ENCODE measurements around the gene ACOX3. TPM values are rescaled to one million over a fixed set of nuclear protein-coding genes. Genes with fewer than 3 reads are reported as not detected.

ACOX3 gene
- total and polyA plus RNA-seq, 10 of the 15 experiments (the other 5 are each of a cell fraction or from before 2014, with no cell fraction given) = 2.0 to 24.5 (median 14.0) TPM

DNA sequence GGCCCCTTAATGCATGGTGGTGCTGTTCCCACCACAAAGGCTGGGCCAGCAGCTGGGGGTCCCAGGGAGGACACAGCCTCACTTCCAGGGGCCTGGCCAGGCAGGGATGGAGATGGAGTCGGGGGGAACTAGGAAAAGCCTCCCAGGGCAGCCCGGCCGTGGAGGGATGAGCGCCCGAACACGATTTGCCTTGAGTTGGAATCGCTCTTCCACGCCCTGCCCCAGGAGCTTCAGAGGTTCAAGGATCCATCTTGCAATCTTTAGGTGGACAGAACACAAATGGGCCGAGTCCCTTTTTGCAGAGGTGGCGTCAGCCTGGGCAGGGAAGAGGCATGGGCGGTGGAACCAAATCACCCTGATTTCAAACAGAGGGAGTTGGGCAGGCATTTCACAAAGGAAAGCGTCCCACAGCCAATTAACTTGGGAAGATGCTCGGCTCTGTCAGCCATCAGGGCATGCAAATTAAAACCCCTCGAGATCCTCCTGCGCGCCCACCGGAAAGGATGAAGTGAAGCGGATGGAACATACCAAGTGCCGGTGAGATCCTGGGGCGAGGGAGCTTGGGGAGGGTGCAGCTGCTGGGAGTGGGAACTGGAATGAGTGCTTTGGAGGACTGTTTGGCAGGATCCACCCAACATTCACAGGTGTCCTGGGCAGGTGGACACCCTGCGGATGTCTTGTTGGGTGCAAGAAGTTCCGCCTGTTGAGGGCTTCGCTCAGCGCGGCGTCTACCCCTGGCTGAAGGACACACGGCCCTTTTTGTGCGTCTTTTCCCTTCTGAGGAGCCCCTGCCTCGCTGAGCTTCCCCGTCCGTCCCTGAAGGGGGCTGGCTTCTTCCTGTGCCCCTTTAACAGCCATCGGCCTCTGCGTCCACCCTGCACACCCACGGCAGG is 95.2 kb downstream of the ACOX3 start:
- RAD21 ChIA-PET (ENCODE audit: unreplicated experiment) = no interaction called here

More for the DNA sequence above, 95.2 kb downstream of the ACOX3 start:
- WGBS (ENCODE audit: insufficient coverage, insufficient replicate concordance, low lambda C conversion rate, missing lambda C conversion rate) = 47% methylated on average over 34 of the region's 34 CpGs
- BruUV-seq (replicated peaks) = no TSS peak
- TF ChIP-seq, protein P1, sequence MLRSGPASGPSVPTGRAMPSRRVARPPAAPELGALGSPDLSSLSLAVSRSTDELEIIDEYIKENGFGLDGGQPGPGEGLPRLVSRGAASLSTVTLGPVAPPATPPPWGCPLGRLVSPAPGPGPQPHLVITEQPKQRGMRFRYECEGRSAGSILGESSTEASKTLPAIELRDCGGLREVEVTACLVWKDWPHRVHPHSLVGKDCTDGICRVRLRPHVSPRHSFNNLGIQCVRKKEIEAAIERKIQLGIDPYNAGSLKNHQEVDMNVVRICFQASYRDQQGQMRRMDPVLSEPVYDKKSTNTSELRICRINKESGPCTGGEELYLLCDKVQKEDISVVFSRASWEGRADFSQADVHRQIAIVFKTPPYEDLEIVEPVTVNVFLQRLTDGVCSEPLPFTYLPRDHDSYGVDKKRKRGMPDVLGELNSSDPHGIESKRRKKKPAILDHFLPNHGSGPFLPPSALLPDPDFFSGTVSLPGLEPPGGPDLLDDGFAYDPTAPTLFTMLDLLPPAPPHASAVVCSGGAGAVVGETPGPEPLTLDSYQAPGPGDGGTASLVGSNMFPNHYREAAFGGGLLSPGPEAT (IDR thresholded peaks at IDR 0.05; ENCODE audit: low read depth) = no peak
- no peak for TF ChIP-seq CTCF (IDR thresholded peaks at IDR 0.05 in 2 of 3, conservative IDR thresholded peaks at IDR 0.05 in 1 of 3; ENCODE audit: control insufficient read depth in 2 of 3, extremely low read depth in 1 of 3, insufficient read depth in 1 of 3, low read depth in 3 of 3, low read length in 3 of 3)
- TF ChIP-seq, protein P2, sequence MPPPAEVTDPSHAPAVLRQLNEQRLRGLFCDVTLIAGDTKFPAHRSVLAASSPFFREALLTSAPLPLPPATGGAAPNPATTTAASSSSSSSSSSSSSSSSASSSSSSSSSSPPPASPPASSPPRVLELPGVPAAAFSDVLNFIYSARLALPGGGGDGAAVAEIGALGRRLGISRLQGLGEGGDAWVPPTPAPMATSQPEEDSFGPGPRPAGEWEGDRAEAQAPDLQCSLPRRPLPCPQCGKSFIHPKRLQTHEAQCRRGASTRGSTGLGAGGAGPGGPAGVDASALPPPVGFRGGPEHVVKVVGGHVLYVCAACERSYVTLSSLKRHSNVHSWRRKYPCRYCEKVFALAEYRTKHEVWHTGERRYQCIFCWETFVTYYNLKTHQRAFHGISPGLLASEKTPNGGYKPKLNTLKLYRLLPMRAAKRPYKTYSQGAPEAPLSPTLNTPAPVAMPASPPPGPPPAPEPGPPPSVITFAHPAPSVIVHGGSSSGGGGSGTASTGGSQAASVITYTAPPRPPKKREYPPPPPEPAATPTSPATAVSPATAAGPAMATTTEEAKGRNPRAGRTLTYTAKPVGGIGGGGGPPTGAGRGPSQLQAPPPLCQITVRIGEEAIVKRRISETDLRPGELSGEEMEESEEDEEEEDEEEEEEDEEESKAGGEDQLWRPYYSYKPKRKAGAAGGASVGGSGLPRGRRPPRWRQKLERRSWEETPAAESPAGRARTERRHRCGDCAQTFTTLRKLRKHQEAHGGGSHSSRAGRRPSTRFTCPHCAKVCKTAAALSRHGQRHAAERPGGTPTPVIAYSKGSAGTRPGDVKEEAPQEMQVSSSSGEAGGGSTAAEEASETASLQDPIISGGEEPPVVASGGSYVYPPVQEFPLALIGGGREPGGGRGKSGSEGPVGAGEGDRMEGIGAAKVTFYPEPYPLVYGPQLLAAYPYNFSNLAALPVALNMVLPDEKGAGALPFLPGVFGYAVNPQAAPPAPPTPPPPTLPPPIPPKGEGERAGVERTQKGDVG (CRISPR knock-in tag; IDR thresholded peaks at IDR 0.05) = no peak
- TF ChIP-seq REST (IDR thresholded peaks at IDR 0.05; ENCODE audit: low read depth, low read length) = no peak
- TF ChIP-seq, protein P3, sequence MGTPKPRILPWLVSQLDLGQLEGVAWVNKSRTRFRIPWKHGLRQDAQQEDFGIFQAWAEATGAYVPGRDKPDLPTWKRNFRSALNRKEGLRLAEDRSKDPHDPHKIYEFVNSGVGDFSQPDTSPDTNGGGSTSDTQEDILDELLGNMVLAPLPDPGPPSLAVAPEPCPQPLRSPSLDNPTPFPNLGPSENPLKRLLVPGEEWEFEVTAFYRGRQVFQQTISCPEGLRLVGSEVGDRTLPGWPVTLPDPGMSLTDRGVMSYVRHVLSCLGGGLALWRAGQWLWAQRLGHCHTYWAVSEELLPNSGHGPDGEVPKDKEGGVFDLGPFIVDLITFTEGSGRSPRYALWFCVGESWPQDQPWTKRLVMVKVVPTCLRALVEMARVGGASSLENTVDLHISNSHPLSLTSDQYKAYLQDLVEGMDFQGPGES (IDR thresholded peaks at IDR 0.05) = no peak
- no peak for TF ChIP-seq ZNF217 (IDR thresholded peaks at IDR 0.05)
- no peak for TF ChIP-seq RB1 (IDR thresholded peaks at IDR 0.05; ENCODE audit: borderline replicate concordance)
- no peak for TF ChIP-seq RBBP5 (conservative IDR thresholded peaks at IDR 0.05)
- TF ChIP-seq PAX8 (IDR thresholded peaks at IDR 0.05) = no peak
- no peak for TF ChIP-seq ZNF384 (IDR thresholded peaks at IDR 0.05; ENCODE audit: borderline replicate concordance, low read depth, low read length)
- Histone ChIP-seq H2AFZ (ENCODE audit: control insufficient read depth, low read depth, low read length) (no peak overlapping the region), H3K9me3 (replicated peaks; ENCODE audit: control insufficient read depth, insufficient read depth, low read length) (no peaks in the 10 kb centered on the region), H3K4me3 (no peak overlapping the region), H3K36me3 (ENCODE audit: control insufficient read depth in 2 of 2, insufficient read depth in 2 of 2, low read length in 1 of 2) (no peaks in the 10 kb centered on the region), H4K20me1 (ENCODE audit: control insufficient read depth, insufficient read depth) (no peaks in the 10 kb centered on the region), H3K9ac (ENCODE audit: control insufficient read depth, insufficient read depth, low read length) (no peak overlapping the region), H3K79me2 (ENCODE audit: control insufficient read depth, insufficient read depth, low read length) (no peaks in the 10 kb centered on the region), H3K27me3 (replicated peaks in 1 of 2; ENCODE audit: control insufficient read depth in 2 of 2, insufficient read depth in 2 of 2, low read length in 1 of 2) (no peaks in the 10 kb centered on the region), H3K27ac (ENCODE audit: control insufficient read depth, insufficient read depth) (no peak overlapping the region), H3K4me1 (ENCODE audit: control insufficient read depth, insufficient read depth, low read length) (no peaks in the 10 kb centered on the region), H3K4me2 (ENCODE audit: control insufficient read depth, insufficient read depth) (no peak overlapping the region)
- FAIRE-seq (no peak), ATAC-seq (no peak), DNase-seq (ENCODE audit: low read depth, low spot score) (no peak)
- ChIA-PET POLR2A (no interaction called here), CTCF (no interaction called here), SMC1A (ENCODE audit: uncharacterized antibody, unreplicated experiment) (no interaction called here)
- intact Hi-C loops (cut with micrococcal nuclease; ENCODE audit: unreplicated experiment) = no loop called here
- in situ Hi-C loops (cut with MboI) = no loop called here
